ENCODE measurements around the gene MYO3A.

The MYO3A gene

DNA sequence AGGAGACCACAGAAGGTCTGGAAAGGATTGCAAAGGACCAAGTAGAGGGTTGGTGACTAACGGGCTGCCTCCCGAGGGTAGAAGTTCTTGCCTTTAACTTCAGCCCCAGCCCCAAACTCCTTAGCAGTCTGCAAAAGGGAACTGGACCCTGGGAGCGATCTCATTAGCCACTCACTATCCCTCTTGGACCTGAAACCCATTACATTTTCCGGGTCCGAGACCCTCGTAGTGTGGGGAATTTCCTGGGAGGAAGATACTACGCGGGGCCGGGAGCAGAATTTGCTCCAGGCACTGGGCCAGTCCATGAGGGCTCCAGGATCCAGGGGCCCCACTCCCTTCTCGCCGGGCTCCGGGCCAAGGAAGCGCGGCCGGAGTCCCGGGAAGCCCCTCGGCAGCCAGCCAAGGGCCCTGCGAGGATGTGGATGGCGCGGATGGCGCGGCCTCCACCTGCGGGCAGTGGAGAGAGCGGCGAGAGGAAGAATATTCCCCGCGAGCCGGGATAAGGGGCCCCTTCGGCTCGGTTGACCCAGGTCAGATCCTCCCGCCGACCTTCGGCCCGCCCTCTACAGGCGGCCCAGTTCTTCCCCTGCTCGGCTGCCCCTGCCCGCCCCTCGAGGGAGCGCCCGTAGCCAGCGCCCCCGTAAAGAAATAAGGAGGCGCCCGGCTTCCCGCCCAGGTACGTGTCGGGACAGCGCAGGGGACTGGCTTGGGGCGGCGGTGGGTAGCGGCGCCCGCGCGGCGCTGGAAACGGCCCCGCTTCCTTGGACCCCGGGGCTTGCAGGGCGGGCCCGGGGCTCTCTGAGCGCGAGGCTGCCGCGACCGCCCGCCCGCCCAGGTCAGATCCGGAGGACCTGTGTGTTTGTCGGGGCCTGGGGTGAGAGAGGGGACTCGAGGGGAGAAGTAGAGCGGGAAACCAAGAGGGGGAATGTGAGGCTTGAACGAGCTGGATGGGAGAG, at the start of gene MYO3A:
Gene MYO3A (plus strand): TSS at position 577 of the 956 bp plus-strand sequence. CDS start 17,882 bp downstream, outside the sequence.
- Histone ChIP-seq H4K20me1 (ENCODE audit: insufficient read depth, low read length) (no peaks in the 10 kb centered on the region), H3K79me2 (ENCODE audit: insufficient read depth, low read length) (no peaks in the 10 kb centered on the region), H3K4me3 (ENCODE audit: low read depth, low read length, poor library complexity, severe bottlenecking) (no peak within 1 kb of the TSS), H3K9me3 (ENCODE audit: low read length) (no peaks in the 10 kb centered on the region), H3K9me2 (ENCODE audit: low read depth, low read length) (no peaks in the 10 kb centered on the region), H3K9ac (ENCODE audit: low read length) (no peak within 1 kb of the TSS), H2AFZ (ENCODE audit: low read length) (no peak within 1 kb of the TSS), H3F3A (ENCODE audit: insufficient read depth, low read length) (no peaks in the 10 kb centered on the region), H3K27me3 (ENCODE audit: insufficient read depth, low read length) (no peaks in the 10 kb centered on the region; the same call in 1 of the 2 replicates), H3K4me1 (ENCODE audit: insufficient read depth, low read length, severe bottlenecking) (no peaks in the 10 kb centered on the region), H3K36me3 (ENCODE audit: insufficient read depth, low read length) (no peaks in the 10 kb centered on the region), H3K27ac (ENCODE audit: low read depth, low read length, poor library complexity, severe bottlenecking) (no peak within 1 kb of the TSS), H3K4me2 (ENCODE audit: low read length) (no peak within 1 kb of the TSS)
- TF ChIP-seq, protein P1, sequence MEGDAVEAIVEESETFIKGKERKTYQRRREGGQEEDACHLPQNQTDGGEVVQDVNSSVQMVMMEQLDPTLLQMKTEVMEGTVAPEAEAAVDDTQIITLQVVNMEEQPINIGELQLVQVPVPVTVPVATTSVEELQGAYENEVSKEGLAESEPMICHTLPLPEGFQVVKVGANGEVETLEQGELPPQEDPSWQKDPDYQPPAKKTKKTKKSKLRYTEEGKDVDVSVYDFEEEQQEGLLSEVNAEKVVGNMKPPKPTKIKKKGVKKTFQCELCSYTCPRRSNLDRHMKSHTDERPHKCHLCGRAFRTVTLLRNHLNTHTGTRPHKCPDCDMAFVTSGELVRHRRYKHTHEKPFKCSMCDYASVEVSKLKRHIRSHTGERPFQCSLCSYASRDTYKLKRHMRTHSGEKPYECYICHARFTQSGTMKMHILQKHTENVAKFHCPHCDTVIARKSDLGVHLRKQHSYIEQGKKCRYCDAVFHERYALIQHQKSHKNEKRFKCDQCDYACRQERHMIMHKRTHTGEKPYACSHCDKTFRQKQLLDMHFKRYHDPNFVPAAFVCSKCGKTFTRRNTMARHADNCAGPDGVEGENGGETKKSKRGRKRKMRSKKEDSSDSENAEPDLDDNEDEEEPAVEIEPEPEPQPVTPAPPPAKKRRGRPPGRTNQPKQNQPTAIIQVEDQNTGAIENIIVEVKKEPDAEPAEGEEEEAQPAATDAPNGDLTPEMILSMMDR (IDR thresholded peaks at IDR 0.05; ENCODE audit: low read length), result no peak
- no peak for TF ChIP-seq EZH2 (IDR thresholded peaks at IDR 0.05; ENCODE audit: borderline replicate concordance, low read length)

DNA sequence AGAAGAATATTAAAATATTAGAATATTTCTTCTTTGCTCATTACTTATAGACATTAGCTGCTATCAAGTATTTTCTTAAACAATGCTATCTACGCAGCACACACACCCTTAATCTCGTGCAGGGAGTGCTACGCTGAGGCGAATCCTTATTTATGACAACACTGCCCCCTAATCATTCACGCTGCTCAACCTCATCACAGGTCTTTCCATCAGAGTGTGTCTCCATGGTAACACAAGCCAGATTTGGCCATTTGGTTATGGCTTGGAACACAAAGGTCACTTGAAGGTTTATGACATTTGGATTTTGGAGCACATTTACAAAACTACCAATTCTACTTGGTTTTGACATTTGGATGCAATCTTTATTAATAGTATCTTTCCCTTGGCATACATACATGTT, 45.4 kb upstream of the MYO3A start:
- Histone ChIP-seq H3K4me2 (ENCODE audit: low read length) (no peak overlapping the region), H3K9ac (ENCODE audit: low read length) (no peak overlapping the region), H3K27me3 (ENCODE audit: insufficient read depth, low read length) (no peaks in the 10 kb centered on the region), H3K4me3 (ENCODE audit: low read depth, low read length, poor library complexity, severe bottlenecking) (no peak overlapping the region), H4K20me1 (ENCODE audit: insufficient read depth, low read length) (no peaks in the 10 kb centered on the region), H3K79me2 (ENCODE audit: insufficient read depth, low read length) (no peaks in the 10 kb centered on the region), H3K36me3 (ENCODE audit: insufficient read depth, low read length) (no peaks in the 10 kb centered on the region), H2AFZ (ENCODE audit: low read length) (no peak overlapping the region), H3K4me1 (ENCODE audit: insufficient read depth, low read length, severe bottlenecking) (no peaks in the 10 kb centered on the region), H3F3A (ENCODE audit: insufficient read depth, low read length) (no peaks in the 10 kb centered on the region), H3K9me2 (ENCODE audit: low read depth, low read length) (no peaks in the 10 kb centered on the region), H3K9me3 (ENCODE audit: low read length) (no peaks in the 10 kb centered on the region), H3K27ac (ENCODE audit: low read depth, low read length, poor library complexity, severe bottlenecking) (no peak overlapping the region)
- TF ChIP-seq, protein P1 (IDR thresholded peaks at IDR 0.05; ENCODE audit: low read length), result no peak
- no peak for TF ChIP-seq EZH2 (IDR thresholded peaks at IDR 0.05; ENCODE audit: borderline replicate concordance, low read length)

- no peak overlapping the region for H2AFZ ChIP-seq (ENCODE audit: low read length)
- H3K4me2 ChIP-seq (ENCODE audit: low read length), result no peak overlapping the region
- H3K4me1 ChIP-seq (ENCODE audit: insufficient read depth, low read length, severe bottlenecking), result no peaks in the 10 kb centered on the region
- H3F3A ChIP-seq (ENCODE audit: insufficient read depth, low read length), result no peaks in the 10 kb centered on the region
- TF ChIP-seq, protein P1 (IDR thresholded peaks at IDR 0.05; ENCODE audit: low read length), result no peak
- no peak for TF ChIP-seq EZH2 (IDR thresholded peaks at IDR 0.05; ENCODE audit: borderline replicate concordance, low read length)
- H3K27ac ChIP-seq (ENCODE audit: low read depth, low read length, poor library complexity, severe bottlenecking), result no peak overlapping the region
- no peaks in the 10 kb centered on the region for H3K9me3 ChIP-seq (ENCODE audit: low read length)
- H3K27me3 ChIP-seq (ENCODE audit: insufficient read depth, low read length), result no peaks in the 10 kb centered on the region
- H3K9me2 ChIP-seq (ENCODE audit: low read depth, low read length), result no peaks in the 10 kb centered on the region
- H3K4me3 ChIP-seq (ENCODE audit: low read depth, low read length, poor library complexity, severe bottlenecking), result no peak overlapping the region
- no peaks in the 10 kb centered on the region for H3K36me3 ChIP-seq (ENCODE audit: insufficient read depth, low read length)
- H3K9ac ChIP-seq (ENCODE audit: low read length), result no peak overlapping the region
- H3K79me2 ChIP-seq (ENCODE audit: insufficient read depth, low read length), result no peaks in the 10 kb centered on the region
- H4K20me1 ChIP-seq (ENCODE audit: insufficient read depth, low read length), result no peaks in the 10 kb centered on the region
Observed at GRCh38 chr10:25890995-25891394, 43.0 kb upstream of the MYO3A start.
